Renal cortical epithelial cell (primary cell): ENCODE results near the gene MGLL. TPM values are rescaled to one million over a fixed set of nuclear protein-coding genes. Genes with fewer than 3 reads are reported as not detected.
"Not testable (repeated sequence)": the region's sequence is repeated elsewhere in the genome, so short reads cannot be mapped to it uniquely, and the experiment has no call there.

Source experiments
- DNase-seq: peaks from one replicate; pipeline ENCODE4 v3.0.0-alpha.2; 2011; ENCODE audit warnings: low read depth
- total RNA-seq: library from RNA; depleted of rRNA; stranded (reverse); fragments of >200 nt; gene quantifications from 2 replicates; pipeline ENCODE4 v1.2.3, GENCODE V29; 2014

Gene MGLL
- total RNA-seq, 1 donor from 2014 or later = 155 TPM

- no peak for DNase-seq
Observed at GRCh38 chr3:127689266-127689860, 133.0 kb downstream of the MGLL start.

GRCh38 chr3:127688416-127689265, 133.7 kb downstream of the MGLL start:
- DNase-seq = no peak

- DNase-seq = no peak
Observed at GRCh38 chr3:127688022-127688415, 134.3 kb downstream of the MGLL start.

DNA sequence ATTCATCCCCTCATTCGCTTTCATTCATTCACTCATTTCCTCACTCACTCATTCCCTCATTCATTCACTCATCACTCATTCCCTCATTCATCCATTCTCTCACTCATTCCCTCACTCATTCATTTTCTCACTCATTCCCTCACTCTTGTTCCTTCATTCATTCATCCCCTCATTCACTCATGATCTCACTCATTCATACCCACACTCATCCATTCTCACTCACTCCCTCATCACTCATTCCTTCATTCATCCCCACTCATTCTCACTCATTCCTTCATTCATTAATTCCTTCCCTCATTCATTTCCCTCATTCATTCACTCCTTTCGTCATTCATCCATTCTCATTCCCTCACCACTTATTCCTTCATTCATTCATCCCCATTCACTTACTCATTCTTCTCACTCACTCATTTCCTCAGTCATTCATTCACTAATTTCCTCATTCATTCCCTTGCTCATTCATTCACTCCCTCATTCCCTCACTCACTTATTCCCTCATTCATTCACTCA, 135.0 kb downstream of the MGLL start:
- no peak for DNase-seq

GRCh38 chr3:127686512-127686894, 135.8 kb downstream of the MGLL start:
- no peak for DNase-seq

GRCh38 chr3:127685708-127686511, 136.4 kb downstream of the MGLL start:
- no peak for DNase-seq

DNA sequence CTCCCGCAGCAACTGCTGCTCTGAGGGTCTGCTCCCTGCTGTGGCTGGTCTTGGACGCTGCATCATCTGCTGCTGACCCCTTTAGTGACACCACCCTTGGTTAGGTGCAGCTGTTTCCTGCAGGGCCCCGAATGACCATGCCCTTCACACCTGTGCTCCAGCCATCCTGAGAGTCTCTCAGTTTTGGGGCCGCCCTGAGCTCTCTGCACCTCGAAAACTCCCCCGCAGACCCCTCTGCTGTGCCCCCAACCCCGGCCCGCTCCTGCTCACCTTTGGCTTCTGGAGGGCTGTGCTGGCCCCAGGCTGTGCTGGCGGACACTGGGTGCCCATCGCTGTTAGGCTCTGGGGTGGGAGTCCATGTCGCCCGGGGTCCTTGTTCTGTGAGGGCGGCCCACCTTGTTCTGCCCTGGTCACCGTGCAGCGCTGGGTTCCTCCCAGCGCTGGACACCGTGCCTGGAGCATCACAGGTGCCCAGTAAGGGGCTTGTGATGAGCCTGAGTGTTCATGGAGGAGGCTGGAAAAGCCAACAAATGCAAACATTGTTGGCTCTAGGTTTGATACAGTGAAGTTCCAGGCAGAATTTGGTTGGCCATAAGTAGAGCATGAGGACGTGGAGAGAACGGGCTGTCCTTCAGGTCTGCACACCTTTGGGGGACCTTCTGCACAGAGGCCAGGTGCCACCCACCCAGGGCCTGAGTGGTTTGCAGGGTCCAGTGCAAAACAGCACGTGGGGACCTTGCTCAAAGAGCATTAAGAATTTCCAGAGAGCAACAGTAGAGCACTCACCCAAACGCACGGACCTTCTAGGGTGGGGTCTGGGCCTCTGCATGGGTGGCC, 137.2 kb downstream of the MGLL start:
- DNase-seq = no peak

GRCh38 chr3:127682561-127682960, 139.8 kb downstream of the MGLL start:
- DNase-seq = no peak

DNA sequence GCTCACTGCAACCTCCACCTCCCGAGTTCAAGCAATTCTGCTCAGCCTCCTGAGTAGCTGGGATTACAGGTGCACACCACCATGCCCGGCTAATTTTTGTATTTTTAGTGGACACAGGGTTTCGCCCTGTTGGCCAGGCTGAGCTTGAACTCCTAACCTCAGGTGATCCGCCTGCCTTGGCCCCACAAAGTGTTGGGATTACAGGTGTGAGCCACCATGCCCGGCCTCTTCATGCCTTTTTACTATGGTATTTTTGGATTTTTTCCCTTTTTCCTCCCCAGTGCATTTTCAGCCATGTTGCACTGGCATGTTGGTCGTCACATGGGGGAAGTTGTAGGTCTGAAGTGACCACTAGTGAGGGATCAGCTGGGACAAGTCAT, 140.2 kb downstream of the MGLL start:
- not testable (repeated sequence) for DNase-seq

DNA sequence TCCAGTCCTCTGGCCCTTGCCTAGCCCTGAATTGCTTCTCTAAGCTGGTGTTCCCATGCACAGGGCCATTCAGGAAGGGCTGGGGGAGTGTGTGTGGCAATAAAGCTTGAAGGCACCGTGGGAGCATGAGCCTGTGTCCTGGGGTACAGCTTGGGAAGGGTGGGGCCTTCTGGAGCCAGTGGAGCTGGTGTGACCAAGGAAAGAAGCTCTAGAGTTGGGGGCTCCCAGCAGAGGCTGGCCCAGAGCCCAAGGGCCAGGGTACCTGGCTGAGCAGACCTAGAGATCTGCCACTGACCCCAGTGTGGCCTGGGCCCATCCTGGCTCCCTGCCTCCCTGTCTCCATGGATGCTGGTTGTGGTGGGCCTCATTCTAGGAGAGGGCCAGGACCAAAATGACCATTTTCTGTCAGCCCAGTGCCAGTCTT, 141.5 kb downstream of the MGLL start:
- DNase-seq = no peak

- DNase-seq = no peak
Observed at GRCh38 chr3:127680146-127680661, 142.1 kb downstream of the MGLL start.

GRCh38 chr3:127679534-127680145, 142.7 kb downstream of the MGLL start:
- no peak for DNase-seq

DNA sequence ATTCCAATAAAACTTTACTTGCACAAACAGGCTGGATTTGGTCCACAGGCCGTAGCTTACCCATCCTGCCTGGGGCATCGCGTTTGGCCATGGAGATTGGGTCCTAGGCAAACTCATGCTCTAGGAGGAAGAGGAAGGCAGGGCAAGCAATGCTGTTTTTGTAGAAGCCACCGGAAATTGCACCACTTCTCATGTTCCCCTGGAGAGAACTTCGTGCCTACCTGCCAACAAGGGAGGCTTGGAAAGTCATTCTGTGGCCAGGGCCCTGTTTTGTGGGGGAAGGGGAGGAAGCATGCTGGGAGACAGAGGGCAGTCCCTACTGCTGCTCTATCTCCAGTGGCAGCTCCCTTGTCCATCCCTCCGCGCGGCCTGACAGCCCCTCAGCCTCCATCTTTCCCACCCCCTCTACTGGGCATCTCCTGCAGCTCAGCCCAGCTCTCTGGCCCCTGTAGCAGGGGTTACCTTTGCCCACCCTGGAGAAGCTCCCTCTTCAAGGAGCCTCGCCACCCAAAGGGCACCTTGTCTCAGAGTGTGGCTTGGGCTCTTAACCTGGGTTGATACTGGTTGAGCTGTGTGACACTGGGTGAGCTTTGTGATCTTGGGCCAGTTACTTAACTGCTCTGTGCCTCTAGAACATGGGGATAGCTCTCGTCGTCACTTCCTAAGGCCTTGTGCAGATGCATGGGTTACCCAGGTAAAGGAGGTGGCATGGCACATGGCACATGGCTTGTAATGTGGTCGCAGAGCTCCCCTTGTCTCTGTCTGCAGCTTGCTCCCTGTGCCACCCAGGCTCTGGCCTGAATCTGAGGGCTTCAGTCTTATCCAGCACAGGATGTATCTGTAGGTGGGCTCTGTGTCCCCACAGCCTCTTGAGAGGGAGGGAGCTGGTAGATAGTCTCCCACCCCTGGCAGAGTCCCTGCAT, 143.4 kb downstream of the MGLL start:
- DNase-seq = no peak

- no peak for DNase-seq
Observed at GRCh38 chr3:127678315-127678599, 144.1 kb downstream of the MGLL start.

DNA sequence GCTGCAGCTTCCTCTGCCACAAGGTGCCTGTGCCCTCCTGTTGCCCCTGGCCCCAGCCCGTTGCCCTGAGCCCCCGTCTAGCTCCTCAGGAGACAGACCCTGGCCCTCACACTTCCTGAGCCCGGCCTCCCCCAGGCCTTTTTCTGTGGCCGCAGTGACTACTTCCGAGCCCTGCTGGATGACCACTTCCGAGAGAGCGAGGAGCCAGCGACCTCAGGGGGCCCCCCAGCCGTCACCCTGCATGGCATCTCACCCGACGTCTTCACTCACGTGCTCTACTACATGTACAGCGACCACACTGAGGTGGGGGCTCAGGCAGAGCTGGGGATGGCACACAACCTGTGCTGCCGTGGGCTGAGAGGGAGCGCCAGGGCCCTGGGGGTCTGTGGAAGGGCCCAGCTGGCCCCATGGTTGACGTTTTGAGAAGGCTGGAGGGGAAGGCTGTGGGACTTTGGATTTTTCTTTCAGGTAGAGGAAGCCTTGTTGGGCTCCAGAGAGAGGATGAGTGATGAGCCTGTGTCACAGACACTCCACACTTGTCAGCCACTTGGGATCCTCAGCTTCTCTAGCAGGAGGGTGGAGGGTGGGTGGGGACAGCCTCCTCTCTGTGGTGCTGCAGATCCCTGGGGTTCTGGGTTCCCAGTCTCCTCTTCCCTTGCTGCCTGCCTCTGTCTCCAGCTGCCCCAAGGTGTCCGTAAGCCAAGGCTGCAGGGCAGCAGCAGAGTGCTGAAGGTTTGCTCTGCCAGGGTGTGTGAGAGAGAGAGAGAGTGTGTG, 144.6 kb downstream of the MGLL start:
- no peak for DNase-seq

DNA sequence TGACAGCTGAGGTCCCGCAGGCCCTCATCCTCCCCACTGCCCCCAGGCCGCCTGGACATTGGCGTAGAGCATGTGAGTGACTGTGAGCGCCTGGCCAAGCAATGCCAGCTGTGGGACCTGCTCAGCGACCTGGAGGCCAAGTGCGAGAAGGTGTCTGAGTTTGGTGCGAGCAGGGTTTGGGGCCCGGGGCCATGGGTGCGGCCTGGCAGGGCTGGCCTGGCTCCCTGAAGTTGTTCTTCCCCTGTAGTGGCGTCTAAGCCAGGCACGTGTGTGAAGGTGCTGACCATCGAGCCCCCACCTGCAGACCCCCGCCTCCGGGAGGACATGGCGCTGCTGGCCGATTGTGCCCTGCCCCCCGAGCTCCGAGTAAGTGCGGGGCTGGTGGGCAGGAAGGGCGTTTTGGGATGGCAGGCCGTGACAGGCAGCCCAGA, 145.4 kb downstream of the MGLL start:
- DNase-seq = no peak

GRCh38 chr3:127676456-127676855, 145.9 kb downstream of the MGLL start:
- DNase-seq = no peak

DNA sequence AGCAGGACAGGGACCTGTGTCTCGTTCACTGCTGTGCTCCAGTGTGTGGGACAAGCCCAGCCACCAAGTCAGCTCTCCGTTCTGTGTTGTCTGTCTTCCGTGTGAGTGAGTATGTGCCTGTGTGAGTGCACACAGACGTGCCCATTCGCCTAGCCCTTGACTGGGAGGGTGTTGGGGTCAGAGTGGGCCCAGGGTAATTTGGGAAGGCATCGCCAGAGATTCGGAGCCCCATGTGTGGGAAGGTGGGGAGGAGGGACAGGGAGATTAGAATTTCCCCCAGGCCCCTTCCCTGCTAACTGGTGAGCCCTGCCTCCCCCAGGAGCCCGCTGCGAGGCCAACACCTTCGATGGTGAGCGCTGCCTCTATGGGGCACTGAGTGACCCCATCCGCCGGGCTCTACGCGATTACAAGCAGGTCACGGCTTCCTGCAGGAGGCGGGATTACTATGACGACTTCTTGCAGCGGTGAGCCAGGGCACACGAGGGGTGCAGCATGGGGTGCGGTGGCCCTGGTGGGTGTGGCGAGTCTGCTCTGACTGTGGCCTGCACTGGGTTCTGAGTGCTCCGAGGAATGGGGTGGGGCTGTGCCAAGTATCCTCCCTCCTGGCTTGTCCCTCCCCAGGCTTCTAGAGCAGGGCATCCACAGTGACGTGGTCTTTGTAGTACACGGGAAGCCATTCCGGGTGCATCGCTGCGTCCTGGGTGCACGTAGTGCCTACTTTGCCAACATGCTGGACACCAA, 146.5 kb downstream of the MGLL start:
- DNase-seq = no peak
